ENCODE data around the gene TXNDC5.

TXNDC5 gene

DNA sequence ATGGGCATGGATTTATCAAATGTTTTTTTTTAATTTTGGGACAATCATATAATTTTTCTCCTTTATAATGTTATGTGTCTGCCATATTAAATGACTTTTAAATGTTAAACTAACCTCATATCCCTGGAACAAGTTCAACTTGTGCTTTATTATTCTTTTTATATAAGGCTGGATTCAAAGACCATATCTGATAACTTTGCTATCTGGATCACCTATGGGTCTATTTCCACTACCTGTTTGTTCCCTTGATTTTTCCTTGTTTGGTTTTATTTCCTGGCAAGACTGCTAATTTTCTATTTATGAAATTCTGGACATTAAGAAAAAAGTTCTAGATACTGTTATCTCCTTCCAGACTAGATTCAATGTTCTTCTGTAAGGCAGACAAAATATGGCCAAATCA, 58.8 kb downstream of the TXNDC5 start:
- no peak for DNase-seq (ENCODE audit: low read depth)

DNA sequence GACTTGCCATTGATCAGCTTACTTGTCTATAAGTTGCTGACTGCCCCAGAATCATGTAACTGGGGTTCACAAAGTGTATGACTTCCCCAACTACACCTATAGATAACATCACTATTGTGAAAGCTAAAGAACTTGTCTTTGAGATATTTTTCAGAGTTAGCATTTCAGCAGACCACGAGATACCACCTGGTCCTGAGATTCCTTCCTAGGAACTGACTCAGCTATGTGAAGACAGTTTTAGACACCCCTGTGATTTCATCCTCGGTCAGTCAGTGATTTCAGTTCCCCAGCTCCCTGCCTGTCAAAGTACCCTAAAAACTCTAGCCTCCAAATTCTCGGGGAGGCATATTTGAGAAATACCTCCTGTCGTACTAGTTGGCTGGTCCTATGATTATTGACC, 62.4 kb downstream of the TXNDC5 start:
- DNase-seq (ENCODE audit: low read depth) = no peak

DNA sequence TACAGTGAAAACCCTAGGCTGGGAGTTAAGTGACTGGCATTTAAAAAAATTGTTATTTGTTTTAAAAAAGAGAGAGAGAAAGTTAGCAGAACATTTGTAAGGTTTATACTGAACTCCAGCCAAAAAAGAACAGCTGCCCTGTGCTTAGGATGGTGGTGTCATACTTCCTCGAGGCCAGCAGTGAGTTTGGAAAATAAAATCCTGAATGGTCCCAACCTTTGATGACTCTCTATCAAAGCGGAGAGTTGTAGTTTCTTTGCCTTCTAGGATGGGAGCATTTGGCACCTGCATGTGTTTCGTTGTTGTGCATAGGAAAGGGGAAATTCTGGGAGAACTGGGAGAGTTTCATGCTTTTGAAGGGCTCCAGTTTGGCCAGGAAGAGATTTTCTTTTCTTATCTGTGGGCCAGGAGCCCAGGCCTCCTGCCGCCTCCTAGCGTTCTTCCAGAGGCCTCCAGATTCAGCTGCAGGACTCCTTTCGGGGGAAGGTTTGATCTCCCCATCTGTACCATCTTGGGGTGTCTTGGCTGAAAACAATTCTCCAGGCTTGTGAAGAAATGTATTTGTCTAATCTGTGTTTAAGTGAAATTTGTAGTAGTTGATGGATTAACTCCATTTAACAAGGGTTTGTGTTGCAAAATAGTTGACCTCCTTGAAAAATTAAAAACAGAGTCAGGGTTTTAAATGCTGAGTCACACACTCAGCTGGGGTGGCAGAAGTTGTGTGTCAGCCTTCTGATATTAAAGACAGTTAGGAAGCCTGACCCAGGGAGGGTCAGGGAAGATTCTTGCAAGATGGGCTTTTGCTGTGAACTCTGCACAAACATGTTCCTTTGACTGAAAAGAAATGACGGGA, 63.4 kb downstream of the TXNDC5 start:
- no peak for DNase-seq (ENCODE audit: low read depth)

DNA sequence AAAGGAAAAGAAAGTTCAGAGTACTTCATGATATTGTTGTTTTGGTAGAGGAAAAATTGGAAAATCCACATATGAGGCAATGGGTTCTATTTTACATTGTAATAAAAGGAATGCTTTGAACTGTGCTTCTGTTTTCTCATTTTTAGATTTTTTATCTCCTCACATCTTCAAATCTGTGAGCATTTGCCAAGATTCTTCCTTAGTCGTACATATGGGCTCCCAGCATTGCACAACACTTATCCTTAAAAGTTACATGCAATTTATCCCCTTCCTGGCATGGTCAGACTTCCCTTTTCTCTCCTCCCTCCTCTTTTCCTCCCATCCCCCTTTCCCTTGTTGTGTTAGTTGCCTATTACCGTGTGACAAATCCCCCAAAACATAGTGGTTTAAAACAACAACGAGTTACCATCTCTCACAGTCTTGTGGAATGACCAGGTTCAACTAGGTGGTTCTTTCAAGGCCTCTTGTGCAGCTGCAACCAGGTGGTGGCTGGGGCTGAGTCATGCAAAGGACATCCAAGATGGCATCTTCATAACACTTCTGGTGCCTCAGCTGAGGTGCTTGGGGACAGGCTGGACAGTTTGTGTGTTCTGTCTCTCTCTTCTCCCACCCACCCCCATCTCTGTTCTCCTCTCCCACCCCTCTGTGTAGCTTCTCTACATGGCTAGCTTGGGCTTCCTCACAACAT, 68.7 kb downstream of the TXNDC5 start:
- no peak for DNase-seq (ENCODE audit: low read depth)

DNA sequence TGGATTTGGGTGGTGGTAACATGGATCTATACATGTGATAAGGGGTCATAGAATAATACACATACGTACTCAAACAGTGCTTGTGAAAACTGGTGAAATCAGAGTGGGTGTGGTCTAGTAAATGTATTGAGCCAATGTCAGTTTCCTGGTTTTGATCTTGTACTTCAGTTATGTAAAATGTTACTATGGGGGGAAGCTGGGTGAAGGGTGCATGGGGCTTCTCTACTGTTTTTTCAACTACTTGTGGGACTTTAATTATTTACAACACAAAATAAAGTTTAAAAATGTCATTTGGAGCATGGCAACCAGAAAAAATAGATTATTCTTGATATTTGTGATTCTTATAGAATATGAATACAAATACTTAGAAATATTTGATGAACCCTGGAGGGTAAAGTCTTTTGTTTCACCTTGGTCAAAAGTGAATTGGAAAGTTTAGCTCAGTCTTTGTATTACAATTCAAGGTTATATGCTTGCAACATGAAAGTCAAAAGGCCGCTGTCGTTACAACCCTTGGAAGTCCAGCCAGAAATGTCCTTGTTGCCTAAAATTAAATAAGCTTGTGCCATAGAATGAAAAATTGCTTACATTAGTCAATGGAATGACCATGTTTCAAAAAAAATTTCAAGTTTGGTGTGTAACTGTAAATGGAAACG, 74.1 kb downstream of the TXNDC5 start:
- no peak for DNase-seq (ENCODE audit: low read depth)

GRCh38 chr6:7833751-7834070, 76.9 kb downstream of the TXNDC5 start:
- no peak for DNase-seq (ENCODE audit: low read depth)

DNA sequence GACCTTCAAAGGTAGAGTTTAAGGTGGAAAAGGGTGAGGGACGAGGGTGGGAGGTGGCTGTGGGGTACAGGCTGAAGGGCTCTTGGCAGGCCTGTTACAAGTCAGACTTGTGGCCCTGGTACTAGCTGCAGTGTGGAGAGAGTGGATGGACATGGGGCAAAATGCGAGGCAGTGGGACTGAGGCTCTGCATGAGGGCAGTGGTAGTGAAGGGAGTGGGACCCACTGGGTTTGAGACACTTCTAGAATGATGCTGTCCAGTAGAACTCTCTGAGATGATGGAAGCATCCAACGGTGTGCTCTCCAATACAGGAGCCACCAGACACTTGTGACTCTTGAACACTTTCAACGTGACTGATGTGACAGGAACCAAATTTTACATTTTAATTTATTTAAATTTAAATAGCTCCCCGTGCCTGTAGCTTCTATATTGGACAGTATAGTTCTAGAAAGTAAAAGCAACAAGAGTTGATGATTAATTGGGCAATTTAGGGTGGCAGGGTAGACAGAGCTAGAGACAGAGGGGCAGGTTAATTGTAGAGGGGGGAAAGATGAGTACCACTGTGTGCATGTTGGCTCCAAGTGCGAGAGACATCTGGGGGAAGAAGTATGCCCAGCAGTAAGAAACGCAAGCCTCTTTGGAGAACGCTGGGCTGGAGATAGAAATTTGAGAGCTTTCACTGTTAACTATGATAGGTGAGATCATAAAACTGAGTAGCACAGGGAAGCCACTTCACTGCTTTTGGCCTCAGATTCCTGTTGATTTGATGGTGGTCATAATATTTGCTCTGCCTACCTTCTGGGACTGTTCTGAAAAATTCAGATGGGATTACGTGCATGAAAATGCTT, 77.5 kb downstream of the TXNDC5 start:
- DNase-seq (ENCODE audit: low read depth) = no peak
